HG02884 (cell line): Measurements from ENCODE around the gene NFAT5.
"Not testable (repeated sequence)": the region's sequence is repeated elsewhere in the genome, so short reads cannot be mapped to it uniquely, and the experiment has no call there.

Experiments
- ATAC-seq: cut with Tn5 transposase; IDR thresholded peaks from one replicate; pipeline ENCODE4 v1.9.1; 2021; ENCODE audit warnings: mild to moderate bottlenecking, moderate library complexity; ENCODE audit not compliant: unreplicated experiment

The NFAT5 gene

GRCh38 chr16:69636563-69637146, 70.9 kb downstream of the NFAT5 start:
- ATAC-seq, result not testable (repeated sequence)

GRCh38 chr16:69637206-69637865, 71.6 kb downstream of the NFAT5 start:
- ATAC-seq, result not testable (repeated sequence)

GRCh38 chr16:69643997-69644396, 78.2 kb downstream of the NFAT5 start:
- not testable (repeated sequence) for ATAC-seq

- ATAC-seq, result no peak
Measured at GRCh38 chr16:69644790-69645189, 79.0 kb downstream of the NFAT5 start.

GRCh38 chr16:69647020-69647419, 81.3 kb downstream of the NFAT5 start:
- ATAC-seq, result no peak

GRCh38 chr16:69651217-69651616, 85.5 kb downstream of the NFAT5 start:
- ATAC-seq, result no peak

GRCh38 chr16:69654280-69654931, 88.6 kb downstream of the NFAT5 start:
- no peak for ATAC-seq

- no peak for ATAC-seq
Measured at GRCh38 chr16:69660166-69660565, 94.4 kb downstream of the NFAT5 start.

- no peak for ATAC-seq
Measured at GRCh38 chr16:69662901-69663300, 97.1 kb downstream of the NFAT5 start.

- no peak for ATAC-seq
Measured at GRCh38 chr16:69663846-69664245, 98.1 kb downstream of the NFAT5 start.

GRCh38 chr16:69669577-69669976, 103.8 kb downstream of the NFAT5 start:
- ATAC-seq, result no peak

- ATAC-seq, result no peak
Measured at GRCh38 chr16:69672315-69672997, 106.7 kb downstream of the NFAT5 start.

GRCh38 chr16:69672998-69673713, 107.4 kb downstream of the NFAT5 start:
- ATAC-seq, result no peak

GRCh38 chr16:69680358-69680757, 114.6 kb downstream of the NFAT5 start:
- no peak for ATAC-seq

GRCh38 chr16:69688589-69688988, 122.8 kb downstream of the NFAT5 start:
- ATAC-seq, result no peak

GRCh38 chr16:69691980-69692911, 126.5 kb downstream of the NFAT5 start:
- no peak for ATAC-seq

GRCh38 chr16:69693916-69694315, 128.2 kb downstream of the NFAT5 start:
- no peak for ATAC-seq

- ATAC-seq, result no peak
Measured at GRCh38 chr16:69698404-69698803, 132.6 kb downstream of the NFAT5 start.

GRCh38 chr16:69699915-69700314, 134.1 kb downstream of the NFAT5 start:
- ATAC-seq, result no peak

- no peak for ATAC-seq
Measured at GRCh38 chr16:69701452-69701851, 135.7 kb downstream of the NFAT5 start.
